Right cardiac atrium (tissue), 5 donors: ENCODE results near the gene NKAIN4. TPM values are rescaled to one million over a fixed set of nuclear protein-coding genes. Genes with fewer than 3 reads are reported as not detected.

ENCODE experiments used
- ATAC-seq, 2 donors: fragments of 200-7000 bp; cut with Tn5 transposase; one replicate each; pipeline versions ENCODE4 v1.8.0 to v1.9.1; 2020; ENCODE audit warnings: moderate library complexity in 2 of 2, mild to moderate bottlenecking in 1 of 2
- DNase-seq, 3 donors: peaks; one replicate each; pipeline ENCODE4 v3.0.0-alpha.2; 2020
- H3K27ac ChIP-seq: one replicate; pipeline ENCODE4 v1.5.1; 2013; ENCODE audit warnings: mild to moderate bottlenecking, low read length, control low read depth, moderate library complexity
- H3K27me3 ChIP-seq: one replicate; pipeline ENCODE4 v1.6.1; 2013; ENCODE audit not compliant: control insufficient read depth, insufficient read depth
- H3K4me1 ChIP-seq: one replicate; pipeline ENCODE4 v1.6.1; 2013; ENCODE audit warnings: low read length; ENCODE audit not compliant: control insufficient read depth, insufficient read depth
- H3K4me3 ChIP-seq: one replicate; pipeline ENCODE4 v1.5.1; 2013; ENCODE audit warnings: low read length, control low read depth
- H3K9me3 ChIP-seq: one replicate; pipeline ENCODE4 v1.6.1; 2013; ENCODE audit warnings: low read length; ENCODE audit not compliant: control insufficient read depth
- WGBS: extraction: QIAGEN DNeasy Blood & Tissue Kit; methylation state at CpG from one replicate; pipeline ENCODE4 v1.1.7; 2013; 5-methylcytosine and 5-hydroxymethylcytosine counted together
- intact Hi-C, 4 donors: fragments of 100-400 bp; cut with DNase I; formaldehyde crosslinking; loops; one replicate each; pipeline versions ENCODE4 v1.11.0 to v1.14.0; 2022 to 2023
- polyA plus RNA-seq: library from polyadenylated mRNA; stranded (reverse); fragments of 200-250 nt; gene quantifications from one replicate; pipeline ENCODE4 v1.2.3, GENCODE V29; 2013
- total RNA-seq, 4 donors: library from RNA; stranded (reverse); fragmentation: NEBNext Ultra II Directional; extraction: Animal tissue kit (Norgen Biotek cat#: 25700); gene quantifications; one replicate each; pipeline ENCODE4 v1.2.1, GENCODE V29; 2021
- donor health status: healthy with polysubstance abuse.
- donor health status: DM: no; HTN: yes; CAD: no.
- donor health status: DM: no; HTN: no; CAD: no.
- donor health status: DM: no; HTN: yes; CAD: no; lungs with severe emphysema.
- donor health status: DM: yes; HTN: yes; CAD: no.

The NKAIN4 gene
- total and polyA plus RNA-seq, 5 donors: not detected

DNA sequence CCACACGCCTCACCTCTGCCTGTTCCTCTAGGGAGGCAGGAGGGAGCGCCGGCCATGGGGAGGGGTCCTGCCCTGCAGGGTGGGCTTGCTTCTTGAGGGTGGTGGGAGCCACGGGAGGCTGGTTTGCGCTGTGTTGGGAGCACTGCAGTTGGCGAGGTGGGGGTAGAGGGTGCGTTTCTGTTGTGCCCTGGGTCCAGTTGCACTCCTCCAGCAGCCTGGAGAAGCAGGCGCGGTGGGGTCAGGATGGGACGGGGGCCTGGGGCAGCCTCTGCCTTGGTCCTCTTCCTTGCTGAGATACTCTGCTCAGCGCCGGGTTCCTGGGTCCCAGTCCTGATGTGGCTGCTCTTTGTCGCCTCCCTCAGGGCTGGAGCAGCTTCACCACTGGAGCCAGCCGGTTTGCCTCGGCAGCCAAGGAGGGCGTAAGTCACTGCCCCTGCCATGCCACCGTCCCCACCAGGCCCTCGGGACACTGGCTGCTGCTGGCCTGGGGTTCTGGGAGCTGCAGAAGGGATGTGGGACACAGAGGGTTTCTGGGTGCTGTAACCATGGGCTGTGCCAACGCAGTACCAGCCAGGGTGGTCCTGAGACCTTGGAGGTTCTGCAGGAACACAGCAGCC lies 26.8 kb upstream of the NKAIN4 start:
- DNase-seq (peak in 2 of 3 donors; percentile 33 to 42), ATAC-seq (no peak)
- Histone ChIP-seq H3K9me3 (no peaks in the 10 kb centered on the region), H3K4me1 (no peaks in the 10 kb centered on the region), H3K4me3 (no peak overlapping the region), H3K27me3 (no peaks in the 10 kb centered on the region), H3K27ac (no peak overlapping the region)
- intact Hi-C loops: no loop called here
- WGBS: 82% methylated on average over 19 of the region's 19 CpGs

DNA sequence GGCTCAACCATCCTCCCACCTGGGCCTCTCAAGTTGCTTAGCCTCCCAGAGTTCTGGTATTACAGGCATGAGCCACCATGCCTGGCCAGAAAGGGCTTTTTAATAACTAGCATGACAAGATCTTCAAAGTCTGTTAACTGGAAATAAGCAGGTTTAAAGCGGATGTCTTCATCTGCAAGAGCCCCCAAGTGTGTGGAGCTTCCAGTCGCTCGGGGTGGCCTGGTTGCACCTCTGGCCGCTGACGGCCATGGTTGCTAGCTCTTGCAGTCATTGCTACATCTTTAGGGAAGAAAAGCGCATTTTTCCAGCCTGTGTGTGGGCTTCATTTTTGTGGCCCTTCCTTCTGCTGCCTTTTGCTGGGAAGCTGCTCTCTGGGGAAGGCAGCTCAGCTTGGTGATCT lies 26.1 kb upstream of the NKAIN4 start:
- peak in 2 of 3 donors; percentile 9 to 20 for DNase-seq
- H3K4me1 ChIP-seq: no peaks in the 10 kb centered on the region
- H3K27me3 ChIP-seq: no peaks in the 10 kb centered on the region
- 97% methylated on average over 6 of the region's 6 CpGs for WGBS
- no peak overlapping the region for H3K27ac ChIP-seq
- H3K4me3 ChIP-seq: no peak overlapping the region
- ATAC-seq: no peak
- H3K9me3 ChIP-seq: no peaks in the 10 kb centered on the region
- intact Hi-C loops: no loop called here

DNA sequence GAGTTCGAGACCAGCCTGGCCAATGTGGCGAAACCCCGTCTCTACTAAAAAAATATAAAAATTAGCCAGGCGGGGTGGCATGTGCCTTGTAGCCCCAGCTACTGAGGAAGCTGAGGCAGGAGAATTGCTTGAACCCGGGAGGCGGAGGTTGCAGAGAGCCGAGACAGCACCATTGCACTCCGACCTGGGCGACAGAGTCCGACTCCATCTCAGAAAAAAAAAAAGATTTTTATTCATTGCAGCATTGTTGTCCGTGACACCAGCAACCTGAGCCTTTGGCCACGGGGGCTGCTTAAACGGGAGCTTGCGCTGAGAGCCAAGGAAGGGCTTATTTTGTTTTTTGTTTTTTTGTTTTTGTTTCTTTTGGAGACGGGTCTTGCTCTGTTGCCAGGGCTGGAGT lies 25.7 kb upstream of the NKAIN4 start:
- Histone ChIP-seq H3K4me3 (no peak overlapping the region), H3K27me3 (no peaks in the 10 kb centered on the region), H3K4me1 (no peaks in the 10 kb centered on the region), H3K27ac (no peak overlapping the region), H3K9me3 (no peaks in the 10 kb centered on the region)
- 94% methylated on average over 15 of the region's 15 CpGs for WGBS
- ATAC-seq (no peak), DNase-seq (peak in 2 of 3 donors; percentile 22 to 23)
- intact Hi-C loops: no loop called here

DNA sequence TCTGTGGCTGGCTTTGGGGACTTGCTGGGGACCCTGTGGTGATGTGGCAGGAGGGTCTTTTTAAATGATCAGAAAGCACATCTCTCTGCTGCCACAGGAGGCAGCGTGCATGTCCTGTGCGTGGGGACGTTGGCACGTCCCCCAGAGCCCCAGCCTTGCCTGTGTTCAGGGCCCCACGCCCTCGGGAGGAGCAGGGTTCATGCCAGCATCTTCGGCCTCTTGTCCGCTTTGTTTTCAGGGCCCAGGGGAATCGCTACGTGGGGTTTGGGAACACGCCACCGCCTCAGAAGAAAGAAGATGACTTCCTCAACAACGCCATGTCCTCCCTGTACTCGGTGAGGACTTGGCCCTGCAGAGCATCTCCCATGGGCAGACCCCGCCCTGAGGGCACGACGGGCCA lies 24.4 kb upstream of the NKAIN4 start:
- Histone ChIP-seq H3K4me1 (peaks cover 2% of the 10 kb centered on the region), H3K9me3 (no peaks in the 10 kb centered on the region), H3K4me3 (no peak overlapping the region), H3K27me3 (no peaks in the 10 kb centered on the region), H3K27ac (no peak overlapping the region)
- intact Hi-C loops: no loop called here
- DNase-seq: peak in 2 of 3 donors; percentile 19 to 22
- no peak for ATAC-seq
- WGBS: 74% methylated on average over 17 of the region's 17 CpGs

DNA sequence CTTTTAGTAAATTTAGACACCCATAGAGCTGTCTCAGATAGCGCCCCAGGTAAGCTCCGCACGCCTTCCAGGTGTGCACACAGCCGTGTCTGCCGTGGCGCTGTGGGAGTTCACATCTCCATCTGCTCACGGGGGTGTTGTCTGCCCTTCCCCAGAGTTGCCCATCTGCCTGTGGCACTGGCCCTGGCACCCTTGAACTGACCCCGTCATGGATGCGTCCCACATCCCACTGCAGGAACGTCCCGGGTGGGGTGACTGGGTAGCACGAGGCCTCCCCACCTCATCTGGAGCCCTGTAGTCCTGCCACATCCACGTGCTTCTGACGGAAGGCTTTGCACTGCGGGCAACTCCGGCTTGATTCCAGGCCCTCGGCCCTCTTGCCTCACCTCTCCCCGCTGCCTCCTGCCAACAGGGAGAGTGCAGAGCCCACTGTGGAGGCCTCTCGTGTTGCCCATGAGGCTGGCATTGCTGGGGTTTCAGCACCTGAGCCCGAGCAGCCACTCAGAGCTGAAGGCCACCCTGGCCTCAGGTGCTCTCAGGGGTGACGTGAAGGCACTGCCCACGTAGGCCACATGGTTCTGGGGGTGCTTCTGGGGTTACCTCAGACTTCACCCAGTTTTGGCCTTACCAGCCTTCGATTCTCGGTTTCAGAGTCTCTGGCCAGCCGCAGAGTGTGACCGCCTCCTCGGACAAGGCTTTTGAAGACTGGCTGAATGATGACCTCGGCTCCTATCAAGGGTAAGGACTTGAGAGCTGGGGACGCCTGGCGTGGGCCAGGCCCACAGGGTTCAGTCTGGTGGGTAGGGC lies 23.4 kb upstream of the NKAIN4 start:
- intact Hi-C loops: no loop called here
- DNase-seq (peak in 2 of 3 donors; percentile 32 to 55), ATAC-seq (no peak)
- Histone ChIP-seq H3K4me3 (no peak overlapping the region), H3K9me3 (no peaks in the 10 kb centered on the region), H3K4me1 (peaks cover 4% of the 10 kb centered on the region), H3K27me3 (no peaks in the 10 kb centered on the region), H3K27ac (no peak overlapping the region)
- 93% methylated on average over 30 of the region's 30 CpGs for WGBS

DNA sequence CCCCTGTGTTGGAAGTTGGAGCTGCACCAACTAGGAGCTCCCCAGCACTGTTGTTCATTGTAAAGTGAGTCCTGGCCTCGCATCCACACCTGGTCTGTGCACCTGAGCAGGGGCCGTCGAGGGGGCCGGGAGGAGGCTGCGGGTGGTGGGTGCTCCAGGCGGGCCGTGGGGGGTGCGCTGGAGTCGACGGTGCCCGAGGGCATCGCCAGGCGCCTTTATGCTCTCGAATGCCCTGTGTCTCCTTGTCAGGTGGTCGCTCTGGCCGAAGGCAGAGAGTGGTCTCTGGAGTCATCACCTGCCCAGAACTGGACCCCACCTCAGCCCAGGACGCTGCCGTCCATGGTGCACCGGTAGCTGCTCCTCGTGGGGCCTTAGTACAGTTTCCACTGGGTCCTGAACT lies 22.7 kb upstream of the NKAIN4 start:
- Histone ChIP-seq H3K4me3 (no peak overlapping the region), H3K9me3 (no peaks in the 10 kb centered on the region), H3K4me1 (peaks cover 4% of the 10 kb centered on the region), H3K27me3 (no peaks in the 10 kb centered on the region), H3K27ac (no peak overlapping the region)
- intact Hi-C loops: no loop called here
- 92% methylated on average over 20 of the region's 20 CpGs for WGBS
- ATAC-seq: no peak
- peak in 2 of 3 donors; percentile 42 to 44 for DNase-seq

DNA sequence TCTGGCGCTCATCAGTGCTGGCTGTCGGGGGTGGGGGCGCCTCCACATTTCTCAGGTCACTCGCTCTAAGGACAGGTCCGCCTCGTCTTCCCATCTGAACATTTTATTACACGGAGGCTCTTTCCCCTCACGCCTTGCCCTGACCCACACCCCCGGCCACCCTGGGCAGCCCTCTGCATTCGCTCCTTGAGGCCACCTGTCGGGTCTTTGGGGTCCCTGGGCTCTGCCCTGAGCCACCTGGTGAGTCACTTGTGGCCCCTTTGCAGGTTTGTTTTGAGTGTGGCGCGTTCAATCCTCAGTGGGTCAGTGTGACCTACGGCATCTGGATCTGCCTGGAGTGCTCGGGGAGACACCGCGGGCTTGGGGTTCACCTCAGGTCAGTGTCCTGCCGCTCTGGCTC lies 21.6 kb upstream of the NKAIN4 start:
- Histone ChIP-seq H3K4me3 (no peak overlapping the region), H3K4me1 (peaks cover 6% of the 10 kb centered on the region), H3K27me3 (no peaks in the 10 kb centered on the region), H3K27ac (no peak overlapping the region), H3K9me3 (no peaks in the 10 kb centered on the region)
- peak in 1 of 3 donors; percentile 38 for DNase-seq
- intact Hi-C loops: no loop called here
- WGBS: 93% methylated on average over 18 of the region's 18 CpGs
- ATAC-seq: no peak

DNA sequence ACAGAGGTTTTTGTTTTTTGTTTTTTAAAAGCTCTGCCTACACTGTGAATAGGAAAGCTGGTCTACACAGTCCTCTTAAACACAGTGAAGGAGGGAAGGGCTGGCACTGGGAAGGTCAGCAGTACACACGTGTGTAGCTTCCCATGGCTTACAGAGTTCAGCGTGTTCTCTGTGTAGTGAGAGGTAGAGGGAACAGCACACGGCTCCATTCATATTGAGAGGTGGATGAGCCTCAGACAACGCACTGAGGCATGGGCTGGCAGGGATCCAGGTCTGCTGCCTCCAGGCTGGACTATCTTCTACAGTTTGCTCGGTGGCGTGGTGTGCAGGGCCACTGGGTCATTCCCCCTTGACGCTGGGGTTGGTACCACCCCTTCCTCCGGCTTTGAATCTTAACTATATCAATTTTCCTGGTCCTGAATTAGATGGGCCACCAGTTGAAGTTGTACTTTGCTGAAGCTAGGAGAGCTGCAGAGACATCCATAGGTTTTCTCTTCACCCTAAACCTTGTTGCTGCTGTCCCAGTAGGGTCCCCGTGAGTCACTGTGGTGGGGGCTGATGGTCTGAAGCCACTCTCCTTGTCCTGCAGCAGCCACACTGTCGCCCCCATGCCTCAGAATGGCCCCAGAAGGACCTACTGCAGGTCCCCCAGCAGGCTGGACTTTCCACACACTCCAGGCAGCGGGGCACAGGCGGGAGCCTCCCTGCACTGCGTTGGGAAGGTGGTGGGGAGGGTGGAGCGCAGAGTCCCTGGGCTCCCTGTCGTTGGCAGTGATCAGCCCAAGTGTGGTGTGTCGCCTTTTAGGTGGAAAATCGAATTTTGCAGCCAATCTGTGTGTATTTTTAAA lies 20.3 kb upstream of the NKAIN4 start:
- no peaks in the 10 kb centered on the region for H3K27me3 ChIP-seq
- H3K4me3 ChIP-seq: no peak overlapping the region
- H3K4me1 ChIP-seq: peaks cover 6% of the 10 kb centered on the region
- 70% methylated on average over 17 of the region's 17 CpGs for WGBS
- ATAC-seq (no peak), DNase-seq (peak in 1 of 3 donors; percentile 70)
- H3K27ac ChIP-seq: no peak overlapping the region
- intact Hi-C loops: no loop called here
- H3K9me3 ChIP-seq: no peaks in the 10 kb centered on the region

DNA sequence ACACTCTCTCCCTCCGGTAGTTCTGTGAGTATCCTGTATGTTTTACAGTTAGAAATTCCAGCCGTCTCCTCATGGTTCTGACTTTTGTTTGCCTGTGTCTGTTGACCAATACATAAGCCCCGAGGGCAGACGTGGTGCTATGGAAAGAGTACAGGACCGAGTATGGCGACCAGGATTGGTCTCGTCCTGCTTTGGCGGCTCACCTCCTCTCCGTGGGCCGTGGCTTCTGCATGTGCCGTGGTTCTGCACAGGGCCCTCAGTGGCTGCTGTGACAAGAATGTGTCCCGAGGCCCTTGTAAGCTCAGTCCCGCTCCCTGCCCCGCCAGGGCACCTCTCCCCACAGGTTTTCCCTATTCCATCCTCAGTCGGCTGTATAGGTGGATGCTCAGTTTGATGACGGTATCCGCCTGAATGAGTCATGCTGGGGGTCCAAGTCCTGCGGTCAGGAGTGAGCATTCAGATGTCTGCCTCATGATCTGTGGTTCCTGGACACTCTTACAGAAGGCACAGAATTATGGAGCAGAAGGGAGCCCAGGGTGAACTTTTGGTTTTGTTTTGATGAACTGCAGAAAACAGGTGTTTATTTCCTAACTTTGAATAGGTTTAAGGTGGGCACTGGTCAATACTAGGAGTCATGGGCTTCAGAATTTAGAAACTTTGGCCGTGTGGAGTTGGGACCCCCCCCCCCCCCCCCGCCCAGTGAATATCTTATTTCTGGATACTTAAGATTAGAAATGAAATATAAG lies 19.5 kb upstream of the NKAIN4 start:
- ATAC-seq (no peak), DNase-seq (no peak)
- Histone ChIP-seq H3K4me1 (peaks cover 6% of the 10 kb centered on the region), H3K27me3 (no peaks in the 10 kb centered on the region), H3K9me3 (no peaks in the 10 kb centered on the region), H3K27ac (no peak overlapping the region), H3K4me3 (peak overlapping the region; percentile 97)
- WGBS: 31% methylated on average over 20 of the region's 20 CpGs
- intact Hi-C loops: no loop called here

DNA sequence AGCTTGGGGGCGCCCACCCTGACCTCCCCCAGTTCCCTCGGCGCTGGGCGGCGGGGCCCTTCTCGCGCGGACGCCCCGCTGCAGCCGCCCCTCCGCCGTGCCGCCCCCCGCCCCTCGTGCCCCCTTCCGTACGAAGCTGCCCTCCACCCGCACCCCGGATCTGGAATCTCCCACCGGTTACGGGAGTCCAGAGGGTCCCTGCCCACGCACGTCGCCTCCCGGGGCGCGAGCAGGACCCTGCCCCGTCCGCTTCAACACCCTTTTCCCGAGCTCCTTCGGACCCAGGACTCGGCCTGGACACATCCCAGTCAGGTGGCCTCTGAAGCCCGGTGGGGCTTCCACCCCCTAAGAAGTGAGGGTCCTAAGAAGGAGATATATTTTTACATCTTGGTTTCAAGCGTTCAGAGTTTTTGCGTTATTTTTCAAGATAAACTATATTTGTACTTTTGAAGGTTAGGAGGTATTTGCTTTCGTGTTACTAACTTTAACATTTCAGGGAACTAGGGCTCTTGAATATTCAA lies 18.9 kb upstream of the NKAIN4 start:
- H3K27ac ChIP-seq: no peak overlapping the region

More for the DNA sequence above, 18.9 kb upstream of the NKAIN4 start:
- intact Hi-C loops: no loop called here
- Histone ChIP-seq H3K9me3 (no peaks in the 10 kb centered on the region), H3K4me1 (peaks cover 6% of the 10 kb centered on the region), H3K27me3 (no peaks in the 10 kb centered on the region), H3K4me3 (peak overlapping the region; percentile 97)
- DNase-seq: no peak
- ATAC-seq: no peak
- under 1% methylated on average over 37 of the region's 37 CpGs for WGBS
